ENCODE data around the gene AMIGO3. TPM values are rescaled to one million over a fixed set of nuclear protein-coding genes. Genes with fewer than 3 reads are reported as not detected.
"Not testable (repeated sequence)": the region's sequence is repeated elsewhere in the genome, so short reads cannot be mapped to it uniquely, and the experiment has no call there.

Gene AMIGO3
- total RNA-seq, 1 experiment from 2014 or later, result 0.73 TPM

GRCh38 chr3:49750056-49750455 is 30.6 kb upstream of the AMIGO3 start:
- Mint-ChIP-seq H3K36me3 (ENCODE audit: insufficient read depth, unreplicated experiment) (peaks cover 9% of the 10 kb centered on the region), H3K4me3 (ENCODE audit: low read depth, unreplicated experiment) (no peak overlapping the region), H3K4me1 (ENCODE audit: low read depth, unreplicated experiment) (peaks cover 8% of the 10 kb centered on the region), H3K9me3 (ENCODE audit: low read depth, unreplicated experiment) (no peaks in the 10 kb centered on the region), H3K27me3 (ENCODE audit: unreplicated experiment) (no peaks in the 10 kb centered on the region), H3K27ac (ENCODE audit: unreplicated experiment) (no peak overlapping the region)
- DNase-seq, result no peak
- intact Hi-C loops (cut with micrococcal nuclease; ENCODE audit: unreplicated experiment), result no loop called here
- no TSS peak for BruUV-seq (replicated peaks)
- CTCF ChIA-PET, result interaction anchor here (0.7 kb wide), 1 partner anchor 56 kb away, joined by 3 read pairs; no protein-coding TSS in a partner anchor
- TF ChIP-seq, protein P1, sequence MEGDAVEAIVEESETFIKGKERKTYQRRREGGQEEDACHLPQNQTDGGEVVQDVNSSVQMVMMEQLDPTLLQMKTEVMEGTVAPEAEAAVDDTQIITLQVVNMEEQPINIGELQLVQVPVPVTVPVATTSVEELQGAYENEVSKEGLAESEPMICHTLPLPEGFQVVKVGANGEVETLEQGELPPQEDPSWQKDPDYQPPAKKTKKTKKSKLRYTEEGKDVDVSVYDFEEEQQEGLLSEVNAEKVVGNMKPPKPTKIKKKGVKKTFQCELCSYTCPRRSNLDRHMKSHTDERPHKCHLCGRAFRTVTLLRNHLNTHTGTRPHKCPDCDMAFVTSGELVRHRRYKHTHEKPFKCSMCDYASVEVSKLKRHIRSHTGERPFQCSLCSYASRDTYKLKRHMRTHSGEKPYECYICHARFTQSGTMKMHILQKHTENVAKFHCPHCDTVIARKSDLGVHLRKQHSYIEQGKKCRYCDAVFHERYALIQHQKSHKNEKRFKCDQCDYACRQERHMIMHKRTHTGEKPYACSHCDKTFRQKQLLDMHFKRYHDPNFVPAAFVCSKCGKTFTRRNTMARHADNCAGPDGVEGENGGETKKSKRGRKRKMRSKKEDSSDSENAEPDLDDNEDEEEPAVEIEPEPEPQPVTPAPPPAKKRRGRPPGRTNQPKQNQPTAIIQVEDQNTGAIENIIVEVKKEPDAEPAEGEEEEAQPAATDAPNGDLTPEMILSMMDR (IDR thresholded peaks at IDR 0.05; ENCODE audit: unreplicated experiment), result no peak

GRCh38 chr3:49748874-49749273 is 29.4 kb upstream of the AMIGO3 start:
- H3K36me3 Mint-ChIP-seq (ENCODE audit: insufficient read depth, unreplicated experiment), result peaks cover 12% of the 10 kb centered on the region
- H3K4me1 Mint-ChIP-seq (ENCODE audit: low read depth, unreplicated experiment); DNase-seq; H3K27ac Mint-ChIP-seq (ENCODE audit: unreplicated experiment); H3K4me3 Mint-ChIP-seq (ENCODE audit: low read depth, unreplicated experiment); H3K27me3 Mint-ChIP-seq (ENCODE audit: unreplicated experiment); BruUV-seq (replicated peaks); intact Hi-C loops (cut with micrococcal nuclease; ENCODE audit: unreplicated experiment); H3K9me3 Mint-ChIP-seq (ENCODE audit: low read depth, unreplicated experiment): not testable (repeated sequence)
- CTCF ChIA-PET, result interaction anchor here (0.6 kb wide), 1 partner anchor 165 kb away, joined by 3 read pairs; no protein-coding TSS in a partner anchor

DNA sequence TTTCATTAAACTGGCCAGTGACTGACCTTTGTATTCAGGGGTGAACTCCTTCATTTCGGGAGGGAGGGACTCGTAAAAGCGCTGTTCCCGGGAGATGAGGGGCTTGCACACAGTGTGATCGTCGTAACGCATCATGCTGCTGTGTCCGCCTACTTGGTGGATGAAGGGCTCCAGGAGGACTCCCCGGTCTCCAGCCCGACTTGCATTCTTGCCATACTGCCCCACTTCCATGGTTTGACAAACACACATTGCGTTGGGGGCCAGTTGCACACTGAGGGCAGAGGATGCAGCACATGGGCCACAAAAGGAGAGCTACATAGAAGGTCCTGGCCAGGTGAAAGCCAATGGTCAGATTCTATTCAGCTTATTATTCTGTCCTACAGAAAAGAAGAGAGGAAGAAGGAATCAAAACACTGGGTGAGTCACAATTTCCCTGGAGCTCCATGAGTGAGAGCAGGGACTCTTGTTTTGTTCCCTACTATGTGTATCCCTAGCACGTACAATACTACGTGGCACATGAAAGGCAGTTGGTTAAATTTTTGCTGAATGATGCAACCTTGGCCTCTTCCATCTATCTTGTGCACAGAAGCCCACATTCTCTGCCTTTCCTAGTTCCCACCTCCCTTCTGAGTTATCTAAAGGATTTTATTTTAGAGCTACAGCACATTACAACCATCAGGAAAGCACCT is 28.5 kb upstream of the AMIGO3 start:
- Mint-ChIP-seq H3K4me1 (ENCODE audit: low read depth, unreplicated experiment) (peaks cover 3% of the 10 kb centered on the region), H3K36me3 (ENCODE audit: insufficient read depth, unreplicated experiment) (peaks cover 16% of the 10 kb centered on the region), H3K27ac (ENCODE audit: unreplicated experiment) (no peak overlapping the region), H3K4me3 (ENCODE audit: low read depth, unreplicated experiment) (no peak overlapping the region), H3K27me3 (ENCODE audit: unreplicated experiment) (no peaks in the 10 kb centered on the region), H3K9me3 (ENCODE audit: low read depth, unreplicated experiment) (no peaks in the 10 kb centered on the region)
- BruUV-seq (replicated peaks), result no TSS peak
- intact Hi-C loops (cut with micrococcal nuclease; ENCODE audit: unreplicated experiment), result no loop called here
- no peak for DNase-seq
- CTCF ChIA-PET, result interaction anchor here (0.6 kb wide), 1 partner anchor 12 kb away, joined by 5 read pairs; no protein-coding TSS in a partner anchor
- TF ChIP-seq, protein P1 (IDR thresholded peaks at IDR 0.05; ENCODE audit: unreplicated experiment), result no peak

DNA sequence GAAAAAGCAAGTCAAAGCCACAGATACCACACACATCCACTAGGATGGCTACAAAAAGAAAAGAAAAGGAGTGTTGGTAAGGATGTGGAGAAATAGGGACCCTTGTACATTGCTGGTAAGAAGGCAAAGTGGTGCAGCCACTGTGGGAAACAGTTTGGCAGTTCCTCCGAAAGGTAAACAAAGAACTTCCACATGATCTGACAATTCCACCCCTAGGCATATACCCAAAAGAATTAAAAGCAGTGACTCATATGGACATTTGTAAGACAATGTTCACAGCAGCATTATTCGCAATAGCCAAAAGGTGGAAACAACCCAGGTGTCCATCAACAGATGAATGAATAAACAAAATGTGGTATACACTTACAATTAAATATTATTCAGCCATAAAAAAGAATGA is 26.5 kb upstream of the AMIGO3 start:
- TF ChIP-seq, protein P1 (IDR thresholded peaks at IDR 0.05; ENCODE audit: unreplicated experiment), result no peak
- Mint-ChIP-seq H3K27me3 (ENCODE audit: unreplicated experiment) (no peaks in the 10 kb centered on the region), H3K4me1 (ENCODE audit: low read depth, unreplicated experiment) (no peaks in the 10 kb centered on the region), H3K27ac (ENCODE audit: unreplicated experiment) (no peak overlapping the region), H3K4me3 (ENCODE audit: low read depth, unreplicated experiment) (no peak overlapping the region), H3K36me3 (ENCODE audit: insufficient read depth, unreplicated experiment) (peaks cover 16% of the 10 kb centered on the region), H3K9me3 (ENCODE audit: low read depth, unreplicated experiment) (no peaks in the 10 kb centered on the region)
- CTCF ChIA-PET, result no interaction called here
- BruUV-seq (replicated peaks), result no TSS peak
- intact Hi-C loops (cut with micrococcal nuclease; ENCODE audit: unreplicated experiment), result no loop called here
- no peak for DNase-seq

DNA sequence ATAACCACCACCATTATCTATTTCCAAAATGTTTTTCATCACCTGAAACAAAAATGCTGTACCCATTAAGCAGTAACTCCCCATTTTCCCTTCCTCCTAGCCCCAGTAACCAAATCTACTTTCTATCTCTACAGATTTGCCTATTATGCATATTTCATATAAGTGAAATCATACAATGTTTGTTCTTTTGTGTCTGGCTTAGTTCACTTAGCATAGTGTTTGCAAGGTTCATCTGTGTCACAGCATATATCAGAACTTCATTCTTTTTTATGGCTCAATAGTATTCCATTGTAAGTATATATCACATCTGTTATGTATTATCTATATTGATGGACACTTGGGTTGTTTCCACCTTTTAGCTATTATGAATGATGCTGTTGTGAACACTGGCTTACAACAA is 20.9 kb upstream of the AMIGO3 start:
- H3K4me1 Mint-ChIP-seq (ENCODE audit: low read depth, unreplicated experiment), result no peaks in the 10 kb centered on the region
- CTCF ChIA-PET, result no interaction called here
- no peak overlapping the region for H3K27ac Mint-ChIP-seq (ENCODE audit: unreplicated experiment)
- no peaks in the 10 kb centered on the region for H3K27me3 Mint-ChIP-seq (ENCODE audit: unreplicated experiment)
- BruUV-seq (replicated peaks), result no TSS peak
- intact Hi-C loops (cut with micrococcal nuclease; ENCODE audit: unreplicated experiment), result no loop called here
- no peak overlapping the region for H3K4me3 Mint-ChIP-seq (ENCODE audit: low read depth, unreplicated experiment)
- no peak for DNase-seq
- H3K36me3 Mint-ChIP-seq (ENCODE audit: insufficient read depth, unreplicated experiment), result peaks cover 8% of the 10 kb centered on the region
- no peaks in the 10 kb centered on the region for H3K9me3 Mint-ChIP-seq (ENCODE audit: low read depth, unreplicated experiment)
- TF ChIP-seq, protein P1 (IDR thresholded peaks at IDR 0.05; ENCODE audit: unreplicated experiment), result no peak
